PFSK-1 (cell line): Measurements from ENCODE around the gene MUCL3.

Source experiments
- REST ChIP-seq, 2 experiments: IDR thresholded peaks; 2 replicates each; pipeline versions ENCODE4 v1.6.1 to v1.8.0; 2011 to 2012; ENCODE audit warnings: low read depth in 2 of 2, low read length in 2 of 2, control low read depth in 1 of 2, inconsistent platforms in 1 of 2, mild to moderate bottlenecking in 1 of 2, moderate library complexity in 1 of 2; ENCODE audit not compliant: insufficient read depth in 1 of 2
- SIN3A ChIP-seq: IDR thresholded peaks from 2 replicates; pipeline ENCODE4 v1.6.1; 2012; ENCODE audit warnings: mild to moderate bottlenecking, low read length, moderate library complexity, borderline replicate concordance; ENCODE audit not compliant: insufficient read depth

DNA sequence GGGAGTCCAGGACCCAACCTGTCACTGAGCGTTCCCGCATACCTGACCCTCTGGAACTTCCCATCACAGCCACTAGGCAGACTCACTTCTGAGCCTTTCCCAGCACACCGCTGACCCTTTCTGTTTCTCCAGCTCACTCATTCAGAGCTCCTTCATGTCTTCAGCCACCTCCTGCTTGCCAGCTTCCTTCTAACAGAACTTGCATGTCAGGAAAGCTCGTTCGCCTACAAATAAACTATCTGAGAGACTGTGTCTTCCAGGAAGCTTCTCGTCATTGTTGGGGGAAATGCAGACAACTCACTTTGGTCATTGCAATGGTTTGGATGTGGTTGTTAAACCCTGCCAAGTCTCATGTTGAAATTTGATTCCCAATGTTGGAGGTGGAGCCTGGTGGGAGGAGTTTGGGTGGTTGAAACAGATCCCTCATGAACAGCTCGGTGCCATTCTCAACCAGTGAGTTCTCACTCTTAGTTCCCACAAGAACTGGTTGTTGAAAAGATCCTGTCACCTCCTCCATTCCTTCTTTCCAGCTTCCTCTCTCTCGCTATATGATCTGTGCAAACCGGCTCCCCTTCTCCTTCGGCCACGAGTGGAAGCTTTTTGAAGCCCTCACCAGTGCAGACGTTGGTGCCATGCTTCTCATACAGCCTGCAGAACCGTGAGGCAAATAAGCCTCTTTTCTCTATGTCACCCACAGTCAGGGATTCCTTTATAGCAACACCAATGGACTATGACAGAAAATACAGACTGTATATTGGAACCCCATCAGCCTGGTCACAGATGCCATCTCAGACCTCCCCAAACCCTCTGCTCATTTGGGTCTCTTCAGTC, 41.4 kb downstream of the MUCL3 start:
- TF ChIP-seq SIN3A, result no peak
- TF ChIP-seq REST (IDR thresholded peaks at IDR 0.05; ENCODE audit: insufficient read depth in 1 of 2, low read depth in 2 of 2, low read length in 2 of 2), result no peak
